CD4-positive, CD25-positive, alpha-beta regulatory T cell (primary cell): ENCODE results near the gene TECPR2. TPM values are rescaled to one million over a fixed set of nuclear protein-coding genes. Genes with fewer than 3 reads are reported as not detected.
"Not testable (repeated sequence)": the region's sequence is repeated elsewhere in the genome, so short reads cannot be mapped to it uniquely, and the experiment has no call there.

Experiments
- ATAC-seq, 2 donors: fragments of 150-1000 bp; cut with Tn5 transposase; one replicate each; pipeline ENCODE4 v1.10.0; 2021; ENCODE audit warnings: low read depth in 2 of 2, moderate number of reproducible peaks in 2 of 2, moderate library complexity in 1 of 2
- DNase-seq, 3 donors: peaks; one replicate each; pipeline versions ENCODE4 v3.0.0 to v3.0.0-alpha.2; 2012 to 2022; ENCODE audit warnings: mixed read lengths in 1 of 3
- H3K27ac ChIP-seq: one replicate; pipeline ENCODE4 v1.7.0; 2013; ENCODE audit warnings: mild to moderate bottlenecking, low read length; ENCODE audit not compliant: insufficient read depth, poor library complexity, severe bottlenecking
- H3K27me3 ChIP-seq: one replicate; pipeline ENCODE4 v1.7.0; 2013; ENCODE audit warnings: low read length; ENCODE audit not compliant: control insufficient read depth, insufficient read depth
- H3K36me3 ChIP-seq: one replicate; pipeline ENCODE4 v1.7.0; 2013; ENCODE audit warnings: mild to moderate bottlenecking, low read length, moderate library complexity; ENCODE audit not compliant: control insufficient read depth, insufficient read depth
- H3K4me1 ChIP-seq: 2 replicates; pipeline ENCODE4 v1.7.0; 2013; ENCODE audit warnings: mild to moderate bottlenecking, low read length; ENCODE audit not compliant: insufficient read depth, control insufficient read depth, poor library complexity, severe bottlenecking
- H3K4me3 ChIP-seq: one replicate; pipeline ENCODE4 v1.7.0; 2013; ENCODE audit warnings: low read depth, mild to moderate bottlenecking, low read length, moderate library complexity
- H3K9me3 ChIP-seq, 2 experiments: 1 replicate in 1 of 2; 2 replicates in 1 of 2; pipeline ENCODE4 v1.7.0; 2013; ENCODE audit warnings: low read length in 2 of 2, mild to moderate bottlenecking in 1 of 2, moderate library complexity in 1 of 2; ENCODE audit not compliant: control insufficient read depth in 2 of 2
- H3K27ac Mint-ChIP-seq, 3 donors: one replicate each; pipeline ENCODE4 v1.8.0; 2020 to 2022; ENCODE audit warnings: mild to moderate bottlenecking in 3 of 3, mixed read lengths in 3 of 3, moderate library complexity in 2 of 3
- H3K27me3 Mint-ChIP-seq: one replicate; pipeline ENCODE4 v1.8.0; 2022; ENCODE audit warnings: mild to moderate bottlenecking, mixed read lengths
- H3K36me3 Mint-ChIP-seq: one replicate; pipeline ENCODE4 v1.8.0; 2020; ENCODE audit warnings: mixed read lengths
- H3K4me1 Mint-ChIP-seq, 4 donors: one replicate each; pipeline ENCODE4 v1.8.0; 2020 to 2022; ENCODE audit warnings: mixed read lengths in 4 of 4, mild to moderate bottlenecking in 1 of 4
- H3K4me3 Mint-ChIP-seq, 4 donors: one replicate each; pipeline ENCODE4 v1.8.0; 2020 to 2022; ENCODE audit warnings: mild to moderate bottlenecking in 4 of 4, mixed read lengths in 4 of 4, moderate library complexity in 3 of 4
- H3K9me3 Mint-ChIP-seq, 7 donors: one replicate each; pipeline ENCODE4 v1.8.0; 2020 to 2022; ENCODE audit warnings: mixed read lengths in 7 of 7, mild to moderate bottlenecking in 3 of 7, moderate library complexity in 2 of 7
- polyA plus RNA-seq, 4 donors: library from polyadenylated mRNA; unstranded; fragments of 300-500 nt; fragmentation: Illumina TruSeq; gene quantifications; one replicate each; pipeline ENCODE4 v1.2.3, GENCODE V29; 2021
- total RNA-seq: library from RNA; stranded (reverse); gene quantifications from one replicate; pipeline ENCODE4 v1.2.3, GENCODE V29; 2022

TECPR2 gene
- total and polyA plus RNA-seq, 5 donors from 2014 or later = 2.4 to 12.7 (median 2.9) TPM

- H3K4me1 ChIP-seq = peaks cover 14% of the 10 kb centered on the region
- Mint-ChIP-seq H3K27ac (peak overlapping the region in 2 of 3 donors; percentile 31 to 61), H3K27me3 (no peaks in the 10 kb centered on the region), H3K4me1 (peaks cover 6 to 23% (median 12%) of the 10 kb centered on the region in 4 donors), H3K36me3 (no peaks in the 10 kb centered on the region), H3K4me3 (peak overlapping the region in 1 of 4 donors; percentile 16), H3K9me3 (no peaks in the 10 kb centered on the region)
- H3K27me3 ChIP-seq = no peaks in the 10 kb centered on the region
- no peak overlapping the region for H3K27ac ChIP-seq
- H3K36me3 ChIP-seq = no peaks in the 10 kb centered on the region
- H3K9me3 ChIP-seq = no peaks in the 10 kb centered on the region
- no peak for ATAC-seq
- no peak for DNase-seq
- H3K4me3 ChIP-seq = no peak overlapping the region
Measured at GRCh38 chr14:102532204-102532658, 169.5 kb downstream of the TECPR2 start.

GRCh38 chr14:102537981-102538601 lies 175.3 kb downstream of the TECPR2 start:
- H3K9me3 Mint-ChIP-seq = no peaks in the 10 kb centered on the region

GRCh38 chr14:102538602-102539543 lies 176.1 kb downstream of the TECPR2 start:
- no peak overlapping the region for H3K4me3 Mint-ChIP-seq
- no peaks in the 10 kb centered on the region for H3K36me3 Mint-ChIP-seq
- H3K27ac Mint-ChIP-seq = no peak overlapping the region
- no peak overlapping the region for H3K27ac ChIP-seq
- no peak for DNase-seq
- no peaks in the 10 kb centered on the region for H3K27me3 ChIP-seq
- no peaks in the 10 kb centered on the region for H3K36me3 ChIP-seq
- H3K9me3 ChIP-seq = no peaks in the 10 kb centered on the region
- H3K27me3 Mint-ChIP-seq = peaks cover under 1% of the 10 kb centered on the region
- H3K4me1 ChIP-seq = no peaks in the 10 kb centered on the region
- ATAC-seq = no peak
- H3K9me3 Mint-ChIP-seq = no peaks in the 10 kb centered on the region
- no peak overlapping the region for H3K4me3 ChIP-seq
- peaks cover 0 to under 1% (median 0%) of the 10 kb centered on the region in 4 donors for H3K4me1 Mint-ChIP-seq

More at GRCh38 chr14:102537981-102538601, 175.3 kb downstream of the TECPR2 start:
- Histone ChIP-seq H3K36me3 (no peaks in the 10 kb centered on the region), H3K27me3 (no peaks in the 10 kb centered on the region), H3K4me1 (no peaks in the 10 kb centered on the region), H3K4me3 (no peak overlapping the region), H3K27ac (no peak overlapping the region), H3K9me3 (no peaks in the 10 kb centered on the region)
- DNase-seq (no peak), ATAC-seq (no peak)
- Mint-ChIP-seq H3K27me3 (no peaks in the 10 kb centered on the region), H3K4me1 (peaks cover 0 to 3% (median 0%) of the 10 kb centered on the region in 4 donors), H3K27ac (peak overlapping the region in 1 of 3 donors; percentile 7), H3K4me3 (no peak overlapping the region), H3K36me3 (no peaks in the 10 kb centered on the region)

GRCh38 chr14:102539544-102540314 lies 177.0 kb downstream of the TECPR2 start:
- Mint-ChIP-seq H3K27ac (no peak overlapping the region), H3K4me3 (no peak overlapping the region), H3K36me3 (no peaks in the 10 kb centered on the region), H3K4me1 (no peaks in the 10 kb centered on the region), H3K9me3 (no peaks in the 10 kb centered on the region), H3K27me3 (peaks cover 4% of the 10 kb centered on the region)
- H3K4me3 ChIP-seq = no peak overlapping the region
- H3K9me3 ChIP-seq = no peaks in the 10 kb centered on the region
- ATAC-seq = no peak
- no peak for DNase-seq
- H3K4me1 ChIP-seq = peaks cover 6% of the 10 kb centered on the region
- H3K27me3 ChIP-seq = no peaks in the 10 kb centered on the region
- no peak overlapping the region for H3K27ac ChIP-seq
- no peaks in the 10 kb centered on the region for H3K36me3 ChIP-seq

- no peaks in the 10 kb centered on the region for H3K27me3 ChIP-seq
- no peaks in the 10 kb centered on the region for H3K36me3 ChIP-seq
- no peaks in the 10 kb centered on the region for H3K9me3 Mint-ChIP-seq
- H3K4me3 Mint-ChIP-seq = no peak overlapping the region
- H3K27ac ChIP-seq = no peak overlapping the region
- H3K4me1 ChIP-seq = peaks cover 13% of the 10 kb centered on the region
- H3K4me3 ChIP-seq = no peak overlapping the region
- H3K27ac Mint-ChIP-seq = no peak overlapping the region
- ATAC-seq (no peak), DNase-seq (no peak)
- no peaks in the 10 kb centered on the region for H3K36me3 Mint-ChIP-seq
- peaks cover 0 to 3% (median 0%) of the 10 kb centered on the region in 4 donors for H3K4me1 Mint-ChIP-seq
- no peaks in the 10 kb centered on the region for H3K9me3 ChIP-seq
- H3K27me3 Mint-ChIP-seq = peaks cover 10% of the 10 kb centered on the region
Measured at GRCh38 chr14:102540315-102541028, 177.7 kb downstream of the TECPR2 start.

- H3K4me1 ChIP-seq = peaks cover 13% of the 10 kb centered on the region
- not testable (repeated sequence) for H3K4me3 ChIP-seq, H3K9me3 ChIP-seq, H3K27ac ChIP-seq, ATAC-seq, H3K4me1 Mint-ChIP-seq, H3K9me3 Mint-ChIP-seq, H3K27ac Mint-ChIP-seq, H3K27me3 ChIP-seq, H3K36me3 ChIP-seq, H3K36me3 Mint-ChIP-seq, H3K4me3 Mint-ChIP-seq, DNase-seq
- peaks cover 16% of the 10 kb centered on the region for H3K27me3 Mint-ChIP-seq
Measured at GRCh38 chr14:102541029-102541491, 178.3 kb downstream of the TECPR2 start.

GRCh38 chr14:102541771-102542170 lies 179.0 kb downstream of the TECPR2 start:
- H3K4me1 Mint-ChIP-seq = peaks cover 0 to 3% (median 0%) of the 10 kb centered on the region in 4 donors
- Histone ChIP-seq H3K36me3 (no peaks in the 10 kb centered on the region), H3K4me3 (no peak overlapping the region), H3K27ac (no peak overlapping the region), H3K4me1 (peaks cover 13% of the 10 kb centered on the region), H3K27me3 (no peaks in the 10 kb centered on the region), H3K9me3 (no peaks in the 10 kb centered on the region)
- DNase-seq (no peak), ATAC-seq (no peak)
- H3K27ac Mint-ChIP-seq = no peak overlapping the region
- peaks cover 23% of the 10 kb centered on the region for H3K27me3 Mint-ChIP-seq
- H3K4me3 Mint-ChIP-seq = no peak overlapping the region
- H3K9me3 Mint-ChIP-seq = peaks cover 0 to 1% (median 0%) of the 10 kb centered on the region in 7 donors
- H3K36me3 Mint-ChIP-seq = no peaks in the 10 kb centered on the region
